ENCODE results near the gene MARCHF7.

Gene MARCHF7

GRCh38 chr2:159760326-159760725, 48.0 kb downstream of the MARCHF7 start:
- no peak for TF ChIP-seq CTCF (IDR thresholded peaks at IDR 0.05; ENCODE audit: low read depth, low read length)
- H3K4me3 ChIP-seq (replicated peaks in 1 of 2; ENCODE audit: low read depth in 2 of 2, low read length in 2 of 2): no peak overlapping the region
- DNase-seq (ENCODE audit: low read depth in 2 of 2): peak; percentile 32 to 47

- H3K4me3 ChIP-seq (replicated peaks in 1 of 2; ENCODE audit: low read depth in 2 of 2, low read length in 2 of 2): no peak overlapping the region
- no peak for TF ChIP-seq CTCF (IDR thresholded peaks at IDR 0.05; ENCODE audit: low read depth, low read length)
- no peak for DNase-seq (ENCODE audit: low read depth in 2 of 2)
Observed at GRCh38 chr2:159762075-159762474, 49.8 kb downstream of the MARCHF7 start.
